ENCODE results near the gene XXYLT1.

Gene XXYLT1

GRCh38 chr3:195032106-195032759, 238.7 kb downstream of the XXYLT1 start:
- Histone ChIP-seq H3K9me3 (ENCODE audit: control insufficient read depth, insufficient read depth, low read length) (no peaks in the 10 kb centered on the region), H3K9ac (ENCODE audit: low read depth, low read length) (no peak overlapping the region), H3K36me3 (ENCODE audit: control insufficient read depth, insufficient read depth, low read length) (no peaks in the 10 kb centered on the region), H3K27me3 (ENCODE audit: control insufficient read depth, insufficient read depth, low read length) (no peaks in the 10 kb centered on the region), H3K4me3 (ENCODE audit: low read depth, low read length) (no peak overlapping the region), H3K4me1 (ENCODE audit: control insufficient read depth, insufficient read depth, low read length) (peaks cover 7% of the 10 kb centered on the region)

- Histone ChIP-seq H3K4me1 (ENCODE audit: control insufficient read depth, insufficient read depth, low read length) (peaks cover 7% of the 10 kb centered on the region), H3K9me3 (ENCODE audit: control insufficient read depth, insufficient read depth, low read length) (no peaks in the 10 kb centered on the region), H3K9ac (ENCODE audit: low read depth, low read length) (no peak overlapping the region), H3K27me3 (ENCODE audit: control insufficient read depth, insufficient read depth, low read length) (no peaks in the 10 kb centered on the region), H3K4me3 (ENCODE audit: low read depth, low read length) (no peak overlapping the region), H3K36me3 (ENCODE audit: control insufficient read depth, insufficient read depth, low read length) (no peaks in the 10 kb centered on the region)
Observed at GRCh38 chr3:195031574-195032003, 239.4 kb downstream of the XXYLT1 start.

GRCh38 chr3:195030791-195031321, 240.1 kb downstream of the XXYLT1 start:
- H3K27me3 ChIP-seq (ENCODE audit: control insufficient read depth, insufficient read depth, low read length) = no peaks in the 10 kb centered on the region
- peaks cover 5% of the 10 kb centered on the region for H3K4me1 ChIP-seq (ENCODE audit: control insufficient read depth, insufficient read depth, low read length)
- no peak overlapping the region for H3K4me3 ChIP-seq (ENCODE audit: low read depth, low read length)
- no peaks in the 10 kb centered on the region for H3K9me3 ChIP-seq (ENCODE audit: control insufficient read depth, insufficient read depth, low read length)
- no peak overlapping the region for H3K9ac ChIP-seq (ENCODE audit: low read depth, low read length)
- H3K36me3 ChIP-seq (ENCODE audit: control insufficient read depth, insufficient read depth, low read length) = no peaks in the 10 kb centered on the region

- Histone ChIP-seq H3K27me3 (ENCODE audit: control insufficient read depth, insufficient read depth, low read length) (no peaks in the 10 kb centered on the region), H3K9me3 (ENCODE audit: control insufficient read depth, insufficient read depth, low read length) (no peaks in the 10 kb centered on the region), H3K9ac (ENCODE audit: low read depth, low read length) (no peak overlapping the region), H3K4me1 (ENCODE audit: control insufficient read depth, insufficient read depth, low read length) (peaks cover 4% of the 10 kb centered on the region), H3K4me3 (ENCODE audit: low read depth, low read length) (no peak overlapping the region), H3K36me3 (ENCODE audit: control insufficient read depth, insufficient read depth, low read length) (no peaks in the 10 kb centered on the region)
Observed at GRCh38 chr3:195028877-195029606, 241.9 kb downstream of the XXYLT1 start.

GRCh38 chr3:195025884-195026200, 245.1 kb downstream of the XXYLT1 start:
- no peak overlapping the region for H3K4me3 ChIP-seq (ENCODE audit: low read depth, low read length)
- no peaks in the 10 kb centered on the region for H3K9me3 ChIP-seq (ENCODE audit: control insufficient read depth, insufficient read depth, low read length)
- no peaks in the 10 kb centered on the region for H3K36me3 ChIP-seq (ENCODE audit: control insufficient read depth, insufficient read depth, low read length)
- no peaks in the 10 kb centered on the region for H3K4me1 ChIP-seq (ENCODE audit: control insufficient read depth, insufficient read depth, low read length)
- no peaks in the 10 kb centered on the region for H3K27me3 ChIP-seq (ENCODE audit: control insufficient read depth, insufficient read depth, low read length)
- H3K9ac ChIP-seq (ENCODE audit: low read depth, low read length) = no peak overlapping the region

GRCh38 chr3:195025056-195025883, 245.7 kb downstream of the XXYLT1 start:
- Histone ChIP-seq H3K27me3 (ENCODE audit: control insufficient read depth, insufficient read depth, low read length) (no peaks in the 10 kb centered on the region), H3K4me1 (ENCODE audit: control insufficient read depth, insufficient read depth, low read length) (no peaks in the 10 kb centered on the region), H3K9me3 (ENCODE audit: control insufficient read depth, insufficient read depth, low read length) (no peaks in the 10 kb centered on the region), H3K4me3 (ENCODE audit: low read depth, low read length) (no peak overlapping the region), H3K36me3 (ENCODE audit: control insufficient read depth, insufficient read depth, low read length) (no peaks in the 10 kb centered on the region), H3K9ac (ENCODE audit: low read depth, low read length) (no peak overlapping the region)

GRCh38 chr3:195023989-195024388, 247.0 kb downstream of the XXYLT1 start:
- H3K9ac ChIP-seq (ENCODE audit: low read depth, low read length) = no peak overlapping the region
- H3K9me3 ChIP-seq (ENCODE audit: control insufficient read depth, insufficient read depth, low read length) = no peaks in the 10 kb centered on the region
- no peaks in the 10 kb centered on the region for H3K4me1 ChIP-seq (ENCODE audit: control insufficient read depth, insufficient read depth, low read length)
- no peaks in the 10 kb centered on the region for H3K36me3 ChIP-seq (ENCODE audit: control insufficient read depth, insufficient read depth, low read length)
- H3K4me3 ChIP-seq (ENCODE audit: low read depth, low read length) = no peak overlapping the region
- no peaks in the 10 kb centered on the region for H3K27me3 ChIP-seq (ENCODE audit: control insufficient read depth, insufficient read depth, low read length)

GRCh38 chr3:195023576-195023975, 247.4 kb downstream of the XXYLT1 start:
- H3K9ac ChIP-seq (ENCODE audit: low read depth, low read length) = no peak overlapping the region
- H3K27me3 ChIP-seq (ENCODE audit: control insufficient read depth, insufficient read depth, low read length) = no peaks in the 10 kb centered on the region
- H3K9me3 ChIP-seq (ENCODE audit: control insufficient read depth, insufficient read depth, low read length) = no peaks in the 10 kb centered on the region
- H3K4me1 ChIP-seq (ENCODE audit: control insufficient read depth, insufficient read depth, low read length) = no peaks in the 10 kb centered on the region
- H3K36me3 ChIP-seq (ENCODE audit: control insufficient read depth, insufficient read depth, low read length) = no peaks in the 10 kb centered on the region
- H3K4me3 ChIP-seq (ENCODE audit: low read depth, low read length) = no peak overlapping the region

- H3K4me3 ChIP-seq (ENCODE audit: low read depth, low read length) = no peak overlapping the region
- no peaks in the 10 kb centered on the region for H3K27me3 ChIP-seq (ENCODE audit: control insufficient read depth, insufficient read depth, low read length)
- H3K4me1 ChIP-seq (ENCODE audit: control insufficient read depth, insufficient read depth, low read length) = no peaks in the 10 kb centered on the region
- H3K9me3 ChIP-seq (ENCODE audit: control insufficient read depth, insufficient read depth, low read length) = no peaks in the 10 kb centered on the region
- H3K9ac ChIP-seq (ENCODE audit: low read depth, low read length) = no peak overlapping the region
- H3K36me3 ChIP-seq (ENCODE audit: control insufficient read depth, insufficient read depth, low read length) = no peaks in the 10 kb centered on the region
Observed at GRCh38 chr3:195021692-195022091, 249.3 kb downstream of the XXYLT1 start.

GRCh38 chr3:195020921-195021320, 250.0 kb downstream of the XXYLT1 start:
- no peaks in the 10 kb centered on the region for H3K27me3 ChIP-seq (ENCODE audit: control insufficient read depth, insufficient read depth, low read length)
- H3K36me3 ChIP-seq (ENCODE audit: control insufficient read depth, insufficient read depth, low read length) = no peaks in the 10 kb centered on the region
- H3K4me3 ChIP-seq (ENCODE audit: low read depth, low read length) = no peak overlapping the region
- H3K9ac ChIP-seq (ENCODE audit: low read depth, low read length) = no peak overlapping the region
- H3K4me1 ChIP-seq (ENCODE audit: control insufficient read depth, insufficient read depth, low read length) = no peaks in the 10 kb centered on the region
- H3K9me3 ChIP-seq (ENCODE audit: control insufficient read depth, insufficient read depth, low read length) = no peaks in the 10 kb centered on the region

GRCh38 chr3:195020185-195020584, 250.8 kb downstream of the XXYLT1 start:
- no peaks in the 10 kb centered on the region for H3K27me3 ChIP-seq (ENCODE audit: control insufficient read depth, insufficient read depth, low read length)
- no peak overlapping the region for H3K9ac ChIP-seq (ENCODE audit: low read depth, low read length)
- no peaks in the 10 kb centered on the region for H3K4me1 ChIP-seq (ENCODE audit: control insufficient read depth, insufficient read depth, low read length)
- no peak overlapping the region for H3K4me3 ChIP-seq (ENCODE audit: low read depth, low read length)
- H3K9me3 ChIP-seq (ENCODE audit: control insufficient read depth, insufficient read depth, low read length) = no peaks in the 10 kb centered on the region
- H3K36me3 ChIP-seq (ENCODE audit: control insufficient read depth, insufficient read depth, low read length) = no peaks in the 10 kb centered on the region

Measured in iPS-15b (cell line).